ENCODE measurements around the gene SLC10A3.

GRCh38 chrX:154460326-154460725 lies 30.1 kb downstream of the SLC10A3 start:
- TF ChIP-seq RBBP5 (IDR thresholded peaks at IDR 0.05; ENCODE audit: borderline replicate concordance, low read depth, low read length), result no peak
- TF ChIP-seq TEAD4 (IDR thresholded peaks at IDR 0.05; ENCODE audit: low read depth, low read length), result no peak
- no peak for TF ChIP-seq POLR2AphosphoS5 (IDR thresholded peaks at IDR 0.05; ENCODE audit: low read depth, low read length)
- TF ChIP-seq CTCF (IDR thresholded peaks at IDR 0.05; ENCODE audit: control extremely low read depth in 1 of 3, insufficient read depth in 1 of 3, low read depth in 1 of 3, low read length in 3 of 3), result no peak
- TF ChIP-seq RNF2 (IDR thresholded peaks at IDR 0.05; ENCODE audit: borderline replicate concordance, low read depth, low read length, missing control alignments, poor library complexity, severe bottlenecking), result no peak
- no peak for TF ChIP-seq CEBPB (IDR thresholded peaks at IDR 0.05; ENCODE audit: low read depth, low read length)
- no peak for TF ChIP-seq EZH2 (IDR thresholded peaks at IDR 0.05; ENCODE audit: low read depth, low read length, severe bottlenecking)
- TF ChIP-seq POLR2A (IDR thresholded peaks at IDR 0.05; ENCODE audit: control extremely low read depth in 1 of 2, low read depth in 2 of 2, low read length in 2 of 2), result no peak
- TF ChIP-seq SRF (IDR thresholded peaks at IDR 0.05; ENCODE audit: low read depth, low read length), result no peak
- TF ChIP-seq SIN3A (conservative IDR thresholded peaks at IDR 0.05 in 1 of 2, IDR thresholded peaks at IDR 0.05 in 1 of 2; ENCODE audit: low read depth in 1 of 2, low read length in 2 of 2), result no peak

Data from H1 (cell line).